CD4-positive, alpha-beta T cell (primary cell): ENCODE data around the gene TSC22D1. TPM values are rescaled to one million over a fixed set of nuclear protein-coding genes. Genes with fewer than 3 reads are reported as not detected.

Experiments used
- ATAC-seq: fragments of 200-7000 bp; cut with Tn5 transposase; one replicate; pipeline ENCODE4 v1.10.0; 2022; ENCODE audit warnings: mild to moderate bottlenecking; ENCODE audit not compliant: poor library complexity
- CTCF ChIA-PET: fragments of 350-600 bp; sonication (Branson Sonifier 250); formaldehyde crosslinking; loops from one replicate; lab custom pipeline; 2021; ENCODE audit warnings: antibody characterized with exemption, inconsistent platforms; lab: Charles Lee
- POLR2A ChIA-PET: fragments of 350-600 bp; sonication (Branson Sonifier 250); formaldehyde crosslinking; loops from one replicate; lab custom pipeline; 2021; ENCODE audit warnings: antibody characterized with exemption, inconsistent platforms; lab: Charles Lee
- DNase-seq, 14 experiments: peaks; one replicate each; pipeline ENCODE4 v3.0.0-alpha.2; 2013 to 2020; ENCODE audit warnings: mixed read lengths in 2 of 14
- H3K27ac ChIP-seq, 2 donors: one replicate each; pipeline versions ENCODE4 v1.5.1 to v1.7.0; 2013; ENCODE audit warnings: low read length in 2 of 2, low read depth in 1 of 2, mild to moderate bottlenecking in 1 of 2
- H3K27me3 ChIP-seq, 2 experiments: 1 replicate in 1 of 2; 2 replicates in 1 of 2; pipeline versions ENCODE4 v1.6.1 to v1.7.0; 2013; ENCODE audit warnings: low read length in 2 of 2, control low read depth in 1 of 2, mild to moderate bottlenecking in 1 of 2, moderate library complexity in 1 of 2; ENCODE audit not compliant: insufficient read depth in 2 of 2, control insufficient read depth in 1 of 2
- H3K36me3 ChIP-seq: one replicate; pipeline ENCODE4 v1.6.1; 2013; ENCODE audit warnings: low read length, control low read depth; ENCODE audit not compliant: insufficient read depth
- H3K4me1 ChIP-seq: one replicate; pipeline ENCODE4 v1.6.1; 2013; ENCODE audit warnings: low read length, control low read depth; ENCODE audit not compliant: insufficient read depth
- H3K4me3 ChIP-seq: one replicate; pipeline ENCODE4 v1.5.1; 2013; ENCODE audit warnings: mild to moderate bottlenecking, low read length, moderate library complexity
- H3K9me3 ChIP-seq, 2 experiments: 1 replicate in 1 of 2; 2 replicates in 1 of 2; pipeline versions ENCODE4 v1.6.1 to v1.7.0; 2013; ENCODE audit warnings: low read length in 2 of 2, mild to moderate bottlenecking in 2 of 2, control low read depth in 1 of 2, moderate library complexity in 1 of 2; ENCODE audit not compliant: control insufficient read depth in 1 of 2, insufficient read depth in 1 of 2
- H3K27ac Mint-ChIP-seq: one replicate; pipeline ENCODE4 v1.8.0; 2020; ENCODE audit warnings: mixed read lengths
- H3K27me3 Mint-ChIP-seq: one replicate; pipeline ENCODE4 v1.8.0; 2021; ENCODE audit warnings: mixed read lengths
- H3K36me3 Mint-ChIP-seq: one replicate; pipeline ENCODE4 v1.8.0; 2021; ENCODE audit warnings: low read depth, mixed read lengths
- H3K4me1 Mint-ChIP-seq: one replicate; pipeline ENCODE4 v1.8.0; 2021; ENCODE audit warnings: low read depth, mixed read lengths
- H3K4me3 Mint-ChIP-seq: one replicate; pipeline ENCODE4 v1.8.0; 2020; ENCODE audit warnings: mild to moderate bottlenecking, mixed read lengths
- H3K9me3 Mint-ChIP-seq: one replicate; pipeline ENCODE4 v1.8.0; 2020; ENCODE audit warnings: mixed read lengths
- intact Hi-C, 2 experiments: fragments of 100-400 bp; cut with DNase I in 1 of 2; cut with micrococcal nuclease in 1 of 2; formaldehyde crosslinking; loops; one replicate each; pipeline versions ENCODE4 v1.15.1 to v1.9.0; 2023 to 2025; cut with DNase I, micrococcal nuclease
- total RNA-seq, 174 experiments: library from RNA in 2 of 174; stranded (reverse) in 2 of 174; gene quantifications; one replicate each; pipeline ENCODE4 v1.2.3 and lab custom pipeline; 2021 to 2026
- TF ChIP-seq, protein P1 (sequence below): fragments of 200-600 bp; IDR thresholded peaks from one replicate; pipeline ENCODE4 v1.8.0; 2022; ENCODE audit warnings: antibody characterized with exemption, mild to moderate bottlenecking

Gene TSC22D1
- total RNA-seq, 2 experiments from 2014 or later: 24.0 to 26.5 TPM

DNA sequence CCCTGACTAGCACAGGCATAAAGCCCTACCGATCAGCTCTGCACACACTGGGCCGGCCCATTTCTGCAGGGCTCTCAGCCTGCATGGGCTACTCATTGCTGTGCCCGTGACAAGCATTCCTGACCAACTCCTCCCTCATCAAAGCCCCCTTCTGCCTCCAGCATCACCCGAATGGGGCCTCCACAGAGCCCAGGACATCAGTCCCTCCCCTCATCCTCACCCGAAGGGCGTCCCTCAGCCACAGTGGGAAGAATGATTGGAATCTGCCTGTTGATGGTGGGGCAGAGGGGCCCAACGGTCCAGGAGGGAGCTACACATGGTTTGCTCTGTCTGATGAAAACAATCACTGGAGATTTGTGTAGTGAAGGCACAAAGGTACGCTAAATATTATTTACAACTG, 158.7 kb downstream of the TSC22D1 start:
- H3K4me3 Mint-ChIP-seq: no peak overlapping the region
- no peaks in the 10 kb centered on the region for H3K27me3 Mint-ChIP-seq
- no peak overlapping the region for H3K4me3 ChIP-seq
- no peak for ATAC-seq
- intact Hi-C loops: no loop called here
- H3K27ac ChIP-seq: no peak overlapping the region
- H3K9me3 Mint-ChIP-seq: no peaks in the 10 kb centered on the region
- no peak for DNase-seq
- no peaks in the 10 kb centered on the region for H3K4me1 ChIP-seq
- POLR2A ChIA-PET: no interaction called here
- TF ChIP-seq, protein P1, sequence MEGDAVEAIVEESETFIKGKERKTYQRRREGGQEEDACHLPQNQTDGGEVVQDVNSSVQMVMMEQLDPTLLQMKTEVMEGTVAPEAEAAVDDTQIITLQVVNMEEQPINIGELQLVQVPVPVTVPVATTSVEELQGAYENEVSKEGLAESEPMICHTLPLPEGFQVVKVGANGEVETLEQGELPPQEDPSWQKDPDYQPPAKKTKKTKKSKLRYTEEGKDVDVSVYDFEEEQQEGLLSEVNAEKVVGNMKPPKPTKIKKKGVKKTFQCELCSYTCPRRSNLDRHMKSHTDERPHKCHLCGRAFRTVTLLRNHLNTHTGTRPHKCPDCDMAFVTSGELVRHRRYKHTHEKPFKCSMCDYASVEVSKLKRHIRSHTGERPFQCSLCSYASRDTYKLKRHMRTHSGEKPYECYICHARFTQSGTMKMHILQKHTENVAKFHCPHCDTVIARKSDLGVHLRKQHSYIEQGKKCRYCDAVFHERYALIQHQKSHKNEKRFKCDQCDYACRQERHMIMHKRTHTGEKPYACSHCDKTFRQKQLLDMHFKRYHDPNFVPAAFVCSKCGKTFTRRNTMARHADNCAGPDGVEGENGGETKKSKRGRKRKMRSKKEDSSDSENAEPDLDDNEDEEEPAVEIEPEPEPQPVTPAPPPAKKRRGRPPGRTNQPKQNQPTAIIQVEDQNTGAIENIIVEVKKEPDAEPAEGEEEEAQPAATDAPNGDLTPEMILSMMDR: no peak
- no peaks in the 10 kb centered on the region for H3K4me1 Mint-ChIP-seq
- peaks cover 0 to 4% of the 10 kb centered on the region in 2 experiments for H3K9me3 ChIP-seq
- no peaks in the 10 kb centered on the region for H3K36me3 ChIP-seq
- no peaks in the 10 kb centered on the region for H3K36me3 Mint-ChIP-seq
- CTCF ChIA-PET: no interaction called here
- no peak overlapping the region for H3K27ac Mint-ChIP-seq
- H3K27me3 ChIP-seq: no peaks in the 10 kb centered on the region

DNA sequence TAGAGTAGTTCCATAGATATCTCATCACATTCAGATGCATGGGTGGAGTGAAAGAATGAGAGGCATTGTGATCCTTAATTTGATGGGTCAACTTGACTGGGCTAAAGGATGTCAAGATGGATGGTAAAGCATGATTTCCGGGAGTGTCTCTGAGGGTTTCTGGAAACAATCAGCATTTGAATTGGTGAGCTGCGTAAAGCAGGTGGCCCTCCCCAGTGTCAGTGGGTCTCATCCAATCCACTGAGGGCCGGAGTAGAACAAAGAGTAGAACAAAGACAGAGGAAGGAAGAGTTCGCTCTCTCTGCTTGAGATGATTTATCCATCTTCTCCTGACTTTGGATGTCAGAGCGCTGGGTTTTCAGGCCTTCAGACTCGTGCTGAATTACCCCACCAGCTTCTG, 159.4 kb downstream of the TSC22D1 start:
- H3K27ac Mint-ChIP-seq: no peak overlapping the region
- TF ChIP-seq, protein P1: no peak
- Histone ChIP-seq H3K36me3 (no peaks in the 10 kb centered on the region), H3K4me3 (no peak overlapping the region), H3K27ac (no peak overlapping the region), H3K9me3 (peaks cover 0 to 4% of the 10 kb centered on the region in 2 experiments), H3K4me1 (no peaks in the 10 kb centered on the region), H3K27me3 (no peaks in the 10 kb centered on the region)
- POLR2A ChIA-PET: no interaction called here
- no peaks in the 10 kb centered on the region for H3K36me3 Mint-ChIP-seq
- H3K9me3 Mint-ChIP-seq: no peaks in the 10 kb centered on the region
- CTCF ChIA-PET: no interaction called here
- H3K27me3 Mint-ChIP-seq: no peaks in the 10 kb centered on the region
- no peaks in the 10 kb centered on the region for H3K4me1 Mint-ChIP-seq
- ATAC-seq: no peak
- DNase-seq: no peak
- H3K4me3 Mint-ChIP-seq: no peak overlapping the region
- intact Hi-C loops: no loop called here

DNA sequence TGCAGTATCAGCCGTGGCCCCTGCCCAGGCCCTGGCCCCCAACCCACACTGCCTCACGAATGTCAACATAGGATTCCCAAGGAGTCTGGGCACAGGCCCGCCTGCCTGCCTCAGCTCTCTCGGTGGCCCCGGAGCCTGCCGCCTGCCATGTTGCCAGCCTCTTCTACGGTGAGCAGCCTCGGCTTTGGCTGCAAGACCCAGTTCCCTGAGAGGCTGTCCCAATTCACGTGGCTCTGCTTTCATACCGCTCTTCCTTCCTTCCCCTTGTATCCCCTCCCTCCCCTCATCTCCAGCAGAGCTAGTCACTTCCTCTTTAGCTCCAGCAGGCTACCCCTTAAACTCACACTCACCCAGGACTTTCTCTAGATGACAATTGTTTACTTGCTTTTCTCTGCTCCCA, 159.8 kb downstream of the TSC22D1 start:
- TF ChIP-seq, protein P1: no peak
- Mint-ChIP-seq H3K27me3 (no peaks in the 10 kb centered on the region), H3K36me3 (no peaks in the 10 kb centered on the region), H3K4me3 (no peak overlapping the region), H3K9me3 (no peaks in the 10 kb centered on the region), H3K4me1 (no peaks in the 10 kb centered on the region), H3K27ac (no peak overlapping the region)
- H3K4me1 ChIP-seq: no peaks in the 10 kb centered on the region
- no peaks in the 10 kb centered on the region for H3K27me3 ChIP-seq
- peaks cover 0 to 4% of the 10 kb centered on the region in 2 experiments for H3K9me3 ChIP-seq
- DNase-seq (peak in 2 of 14 experiments; percentile 13 to 25), ATAC-seq (no peak)
- ChIA-PET CTCF (no interaction called here), POLR2A (no interaction called here)
- H3K4me3 ChIP-seq: no peak overlapping the region
- intact Hi-C loops: no loop called here
- no peak overlapping the region for H3K27ac ChIP-seq
- H3K36me3 ChIP-seq: no peaks in the 10 kb centered on the region
